Renal pelvis (tissue), 4 donors: ENCODE data around the gene TMEM176B. TPM values are rescaled to one million over a fixed set of nuclear protein-coding genes. Genes with fewer than 3 reads are reported as not detected.
"Not testable (repeated sequence)": the region's sequence is repeated elsewhere in the genome, so short reads cannot be mapped to it uniquely, and the experiment has no call there.

Experiments
- DNase-seq: peaks from one replicate; pipeline ENCODE4 v3.0.0-alpha.2; 2013
- polyA plus RNA-seq, 3 donors: library from polyadenylated mRNA; unstranded; fragments of 120-200 nt; gene quantifications; one replicate each; pipeline ENCODE4 v1.2.1, GENCODE V29; 2013; ENCODE audit not compliant: insufficient read length in 3 of 3

Gene TMEM176B
- polyA plus RNA-seq, 3 donors, result 90.2 to 112 (median 92.4) TPM

- DNase-seq, result no peak
These were observed 547 bp upstream of the TMEM176B start, which contains the start of gene TMEM176A for GRCh38 chr7:150800581-150801241. TSS of gene TMEM176A (plus strand) at chr7:150800769. CDS start at chr7:150801551, 782 bp downstream.

GRCh38 chr7:150799156-150799555 lies 1.0 kb downstream of the TMEM176B start:
- no peak for DNase-seq

- DNase-seq, result no peak
These were observed 2.5 kb downstream of the TMEM176B start for GRCh38 chr7:150797661-150798060.

GRCh38 chr7:150793569-150794238 lies 6.5 kb downstream of the TMEM176B start:
- no peak for DNase-seq

GRCh38 chr7:150791746-150792452 lies 8.3 kb downstream of the TMEM176B start:
- DNase-seq, result no peak

- DNase-seq, result no peak
These were observed 8.9 kb downstream of the TMEM176B start for GRCh38 chr7:150791304-150791703.

- DNase-seq, result no peak
These were observed 9.6 kb downstream of the TMEM176B start for GRCh38 chr7:150790416-150791075.

GRCh38 chr7:150788474-150789269 lies 11.5 kb downstream of the TMEM176B start:
- no peak for DNase-seq

- DNase-seq, result no peak
These were observed 12.6 kb downstream of the TMEM176B start for GRCh38 chr7:150787321-150788281.

- no peak for DNase-seq
These were observed 15.2 kb downstream of the TMEM176B start for GRCh38 chr7:150784954-150785353.

GRCh38 chr7:150784120-150784736 lies 15.9 kb downstream of the TMEM176B start:
- DNase-seq, result no peak

- DNase-seq, result no peak
These were observed 18.2 kb downstream of the TMEM176B start for GRCh38 chr7:150781961-150782360.

- no peak for DNase-seq
These were observed 19.1 kb downstream of the TMEM176B start for GRCh38 chr7:150781103-150781502.

- no peak for DNase-seq
These were observed 19.9 kb downstream of the TMEM176B start for GRCh38 chr7:150780292-150780691.

GRCh38 chr7:150778738-150779301 lies 21.3 kb downstream of the TMEM176B start:
- peak; percentile 77 for DNase-seq

GRCh38 chr7:150778014-150778737 lies 22.0 kb downstream of the TMEM176B start:
- no peak for DNase-seq

- not testable (repeated sequence) for DNase-seq
These were observed 26.0 kb downstream of the TMEM176B start for GRCh38 chr7:150774131-150774530.

GRCh38 chr7:150769768-150770167 lies 30.4 kb downstream of the TMEM176B start:
- no peak for DNase-seq

GRCh38 chr7:150766334-150766709 lies 33.8 kb downstream of the TMEM176B start:
- DNase-seq, result no peak
